GM12878 (cell line): ENCODE measurements around the gene KLHL20. TPM values are rescaled to one million over a fixed set of nuclear protein-coding genes. Genes with fewer than 3 reads are reported as not detected.

Experiments used
- ATAC-seq: fragments of 200-7000 bp; cut with Tn5 transposase; 3 replicates; pipeline ENCODE4 v1.9.1; 2020; ENCODE audit warnings: mild to moderate bottlenecking, moderate library complexity
- BruUV-seq: library from RNA; stranded (reverse); fragments of 400-500 nt; replicated peaks from 2 replicates; lab custom pipeline; 2021; lab: Mats Ljungman, UMichigan
- CTCF ChIA-PET: fragments of 300-600 bp; sonication (Branson Sonifier 250); formaldehyde crosslinking; extraction: SDS; loops from one replicate; lab custom pipeline; 2021; ENCODE audit warnings: inconsistent platforms; lab: Yijun Ruan, JAX
- POLR2A ChIA-PET: fragments of 350-600 bp; formaldehyde crosslinking; extraction: SDS; loops from one replicate; lab custom pipeline; 2021; ENCODE audit warnings: inconsistent platforms; lab: Charles Lee
- RAD21 ChIA-PET: fragments of 300-600 bp; sonication (Branson Sonifier 250); formaldehyde crosslinking; loops from one replicate; lab custom pipeline; 2023; ENCODE audit warnings: antibody characterized with exemption; ENCODE audit not compliant: unreplicated experiment; lab: Charles Lee
- SMC1A ChIA-PET: fragments of 300-600 bp; sonication (Branson Sonifier 250); formaldehyde crosslinking; loops from one replicate; lab custom pipeline; 2023; ENCODE audit not compliant: unreplicated experiment, uncharacterized antibody; lab: Charles Lee
- DNase-seq: peaks from one replicate; pipeline ENCODE4 v3.0.0-alpha.2; 2011; ENCODE audit warnings: low read depth, low spot score
- FAIRE-seq: peaks from 3 replicates; lab custom pipeline; 2011; peaks lifted over from hg19 to GRCh38; lab: Jason Lieb, UNC
- H2AFZ ChIP-seq: 2 replicates; pipeline ENCODE4 v1.6.0; 2011; ENCODE audit warnings: low read depth, low read length, control low read depth; ENCODE audit not compliant: control insufficient read depth
- H3K27ac ChIP-seq: 2 replicates; pipeline ENCODE4 v1.5.1; 2011; ENCODE audit warnings: control low read depth; ENCODE audit not compliant: control insufficient read depth, insufficient read depth
- H3K27me3 ChIP-seq, 2 experiments: replicated peaks in 1 of 2; 2 replicates each; pipeline versions ENCODE4 v1.6.0 to v1.6.1; 2011; ENCODE audit warnings: low read length in 1 of 2; ENCODE audit not compliant: control insufficient read depth in 2 of 2, insufficient read depth in 2 of 2
- H3K36me3 ChIP-seq, 2 experiments: 2 replicates each; pipeline ENCODE4 v1.5.1; 2011; ENCODE audit warnings: low read length in 1 of 2; ENCODE audit not compliant: control insufficient read depth in 2 of 2, insufficient read depth in 2 of 2
- H3K4me1 ChIP-seq: 2 replicates; pipeline ENCODE4 v1.6.1; 2011; ENCODE audit warnings: mild to moderate bottlenecking, low read length, moderate library complexity, mixed read lengths; ENCODE audit not compliant: control insufficient read depth, insufficient read depth
- H3K4me2 ChIP-seq: 2 replicates; pipeline ENCODE4 v1.6.0; 2011; ENCODE audit warnings: control low read depth; ENCODE audit not compliant: control insufficient read depth, insufficient read depth
- H3K4me3 ChIP-seq: fragments of 200-600 bp; sonication (generic); 2 replicates; pipeline ENCODE4 v1.5.1; 2016
- H3K79me2 ChIP-seq: 2 replicates; pipeline ENCODE4 v1.6.0; 2011; ENCODE audit warnings: low read length; ENCODE audit not compliant: control insufficient read depth, insufficient read depth
- H3K9ac ChIP-seq: 2 replicates; pipeline ENCODE4 v1.8.0; 2011; ENCODE audit warnings: low read length, control low read depth, mixed read lengths; ENCODE audit not compliant: control insufficient read depth, insufficient read depth
- H3K9me3 ChIP-seq: replicated peaks from 3 replicates; pipeline ENCODE4 v1.5.1; 2011; ENCODE audit warnings: mild to moderate bottlenecking, low read length; ENCODE audit not compliant: control insufficient read depth, insufficient read depth
- H4K20me1 ChIP-seq: 2 replicates; pipeline ENCODE4 v1.6.0; 2011; ENCODE audit not compliant: control insufficient read depth, insufficient read depth
- E4F1 ChIP-seq: fragments of 450-650 bp; IDR thresholded peaks from 2 replicates; pipeline ENCODE4 v1.6.1; 2018; ENCODE audit warnings: borderline replicate concordance, mild to moderate bottlenecking; ENCODE audit not compliant: partially characterized antibody
- EED ChIP-seq: sonication (generic); IDR thresholded peaks from 2 replicates; pipeline ENCODE4 v1.6.1; 2016; ENCODE audit warnings: antibody characterized with exemption, low read depth
- FOS ChIP-seq: IDR thresholded peaks from 3 replicates; pipeline ENCODE4 v1.6.1; 2011; ENCODE audit warnings: borderline replicate concordance; ENCODE audit not compliant: insufficient read length; ENCODE audit errors: extremely low read depth
- RELA ChIP-seq: fragments of 450-650 bp; IDR thresholded peaks from 2 replicates; pipeline ENCODE4 v1.8.0; 2014; ENCODE audit warnings: borderline replicate concordance; ENCODE audit not compliant: partially characterized antibody
- TAF1 ChIP-seq: IDR thresholded peaks from 2 replicates; pipeline ENCODE4 v1.6.1; 2011; ENCODE audit warnings: mild to moderate bottlenecking, low read depth, low read length, borderline replicate concordance
- YBX1 ChIP-seq: fragments of 450-650 bp; IDR thresholded peaks from 2 replicates; pipeline ENCODE4 v1.6.1; 2016; ENCODE audit warnings: antibody characterized with exemption
- ZNF622 ChIP-seq: fragments of 450-650 bp; IDR thresholded peaks from 2 replicates; pipeline ENCODE4 v1.6.1; 2017; ENCODE audit warnings: mild to moderate bottlenecking, inconsistent platforms
- WGBS: methylation state at CpG from one replicate; pipeline ENCODE4 v1.1.6; 2016; ENCODE audit warnings: low lambda C conversion rate; ENCODE audit not compliant: insufficient replicate concordance, insufficient coverage; ENCODE audit errors: missing lambda C conversion rate; 5-methylcytosine and 5-hydroxymethylcytosine counted together
- in situ Hi-C: fragments of 300-500 bp; cut with MboI; formaldehyde crosslinking; loops from 9 replicates; pipeline ENCODE4 v1.14.3; 2018; ENCODE audit warnings: mixed read lengths
- intact Hi-C: fragments of 100-400 bp; cut with micrococcal nuclease; formaldehyde crosslinking; loops from one replicate; pipeline ENCODE4 v1.14.2; 2022; ENCODE audit not compliant: unreplicated experiment
- polyA plus RNA-seq, 11 experiments: library from polyadenylated mRNA; depleted of rRNA in 4 of 11; unstranded in 6 of 11; stranded (reverse) in 5 of 11; fragments of >200 nt; fragmentation: Nextera tagmentation in 4 of 11; fragmentation: Illumina TruSeq in 1 of 11; extraction: Ambion mirVana in 4 of 11; extraction: Trizol in 1 of 11; gene quantifications; 1 replicate in 1 of 11; 2 replicates in 10 of 11; pipeline versions ENCODE4 v1.2.1 to v1.2.3, GENCODE V29; 2011 to 2016; ENCODE audit warnings: inconsistent platforms in 2 of 11, missing spikeins in 2 of 11, low read depth in 1 of 11
- total RNA-seq, 4 experiments: library from RNA; depleted of rRNA in 3 of 4; stranded (reverse); fragments of >200 nt in 3 of 4; fragmentation: Illumina TruSeq in 1 of 4; extraction: Trizol in 1 of 4; gene quantifications; 2 replicates each; pipeline versions ENCODE4 v1.2.1 to v1.2.3, GENCODE V29; 2013 to 2021
- TF ChIP-seq, protein P1 (sequence below): fragments of 450-650 bp; IDR thresholded peaks from 2 replicates; pipeline ENCODE4 v1.6.1; 2018; ENCODE audit warnings: mild to moderate bottlenecking, low read depth, moderate library complexity; ENCODE audit not compliant: partially characterized antibody

Gene KLHL20
- total and polyA plus RNA-seq, 10 of the 15 experiments (the other 5 are each of a cell fraction or from before 2014, with no cell fraction given): 3.8 to 14.0 (median 10.0) TPM

DNA sequence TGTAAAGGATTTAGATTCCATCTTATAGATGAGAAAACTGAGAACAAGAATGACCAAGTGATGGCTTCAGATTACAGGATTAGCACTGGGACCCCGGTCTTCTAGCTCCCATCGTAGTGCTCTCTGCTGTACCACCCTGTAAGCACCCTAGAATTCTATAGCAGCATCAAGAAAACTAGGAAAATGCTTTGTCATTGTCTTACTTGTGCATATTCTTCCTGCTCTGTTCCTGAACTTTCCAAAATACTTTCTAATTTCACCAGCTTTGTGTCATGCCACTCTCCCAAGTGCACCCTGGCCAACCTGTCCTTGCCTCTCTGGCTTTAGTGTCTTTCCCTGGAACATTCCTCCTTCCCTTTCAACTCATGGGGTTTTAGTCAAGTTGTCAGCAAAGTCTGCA is 6.0 kb upstream of the KLHL20 start:
- ChIA-PET POLR2A (no interaction called here), CTCF (no interaction called here), RAD21 (no interaction called here)
- Histone ChIP-seq H3K36me3 (no peaks in the 10 kb centered on the region), H3K4me2 (no peak overlapping the region), H3K4me3 (no peak overlapping the region), H4K20me1 (no peaks in the 10 kb centered on the region), H3K79me2 (no peaks in the 10 kb centered on the region), H2AFZ (no peak overlapping the region)
- no TSS peak for BruUV-seq
- in situ Hi-C loops: no loop called here
- intact Hi-C loops: no loop called here
- FAIRE-seq: no peak
- DNase-seq: no peak
- WGBS: 2% methylated on average over 2 of the region's 2 CpGs
- TF ChIP-seq TAF1: no peak
- no peak for TF ChIP-seq ZNF622
- no peak for TF ChIP-seq EED
- no peak for TF ChIP-seq E4F1
- TF ChIP-seq, protein P1, sequence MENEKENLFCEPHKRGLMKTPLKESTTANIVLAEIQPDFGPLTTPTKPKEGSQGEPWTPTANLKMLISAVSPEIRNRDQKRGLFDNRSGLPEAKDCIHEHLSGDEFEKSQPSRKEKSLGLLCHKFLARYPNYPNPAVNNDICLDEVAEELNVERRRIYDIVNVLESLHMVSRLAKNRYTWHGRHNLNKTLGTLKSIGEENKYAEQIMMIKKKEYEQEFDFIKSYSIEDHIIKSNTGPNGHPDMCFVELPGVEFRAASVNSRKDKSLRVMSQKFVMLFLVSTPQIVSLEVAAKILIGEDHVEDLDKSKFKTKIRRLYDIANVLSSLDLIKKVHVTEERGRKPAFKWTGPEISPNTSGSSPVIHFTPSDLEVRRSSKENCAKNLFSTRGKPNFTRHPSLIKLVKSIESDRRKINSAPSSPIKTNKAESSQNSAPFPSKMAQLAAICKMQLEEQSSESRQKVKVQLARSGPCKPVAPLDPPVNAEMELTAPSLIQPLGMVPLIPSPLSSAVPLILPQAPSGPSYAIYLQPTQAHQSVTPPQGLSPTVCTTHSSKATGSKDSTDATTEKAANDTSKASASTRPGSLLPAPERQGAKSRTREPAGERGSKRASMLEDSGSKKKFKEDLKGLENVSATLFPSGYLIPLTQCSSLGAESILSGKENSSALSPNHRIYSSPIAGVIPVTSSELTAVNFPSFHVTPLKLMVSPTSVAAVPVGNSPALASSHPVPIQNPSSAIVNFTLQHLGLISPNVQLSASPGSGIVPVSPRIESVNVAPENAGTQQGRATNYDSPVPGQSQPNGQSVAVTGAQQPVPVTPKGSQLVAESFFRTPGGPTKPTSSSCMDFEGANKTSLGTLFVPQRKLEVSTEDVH: no peak
- TF ChIP-seq FOS: no peak
- TF ChIP-seq RELA: no peak
- no peak for TF ChIP-seq YBX1
- TF ChIP-seq, all 136 proteins: peak for 0
- no peaks in the 10 kb centered on the region for H3K4me1 ChIP-seq
- H3K27me3 ChIP-seq: no peaks in the 10 kb centered on the region
- no peaks in the 10 kb centered on the region for H3K9me3 ChIP-seq
- H3K27ac ChIP-seq: no peak overlapping the region
- no peak overlapping the region for H3K9ac ChIP-seq
- ATAC-seq: no peak
- SMC1A ChIA-PET: no interaction called here
